K562 (cell line): ENCODE results near the gene CREB3L2. TPM values are rescaled to one million over a fixed set of nuclear protein-coding genes. Genes with fewer than 3 reads are reported as not detected.

Source experiments
- ATF2 ChIP-seq: sonication (generic); formaldehyde crosslinking; IDR thresholded peaks from 2 replicates; pipeline ENCODE4 v1.8.1; 2022; ENCODE audit warnings: missing genetic modification reagents
- CBX1 ChIP-seq: sonication (generic); IDR thresholded peaks from 2 replicates; pipeline ENCODE4 v1.6.1; 2016; ENCODE audit warnings: antibody characterized with exemption, low read depth, mild to moderate bottlenecking
- CSDE1 ChIP-seq, 2 experiments: fragments of 450-650 bp; IDR thresholded peaks; 2 replicates each; pipeline ENCODE4 v1.6.1; 2016; ENCODE audit warnings: mild to moderate bottlenecking in 1 of 2
- ERF ChIP-seq: fragments of 450-650 bp; formaldehyde crosslinking; IDR thresholded peaks from 2 replicates; pipeline ENCODE4 v1.4.0; 2020; ENCODE audit warnings: mild to moderate bottlenecking, mixed read lengths
- HNRNPK ChIP-seq: fragments of 200-400 bp; formaldehyde crosslinking; IDR thresholded peaks from one replicate; pipeline ENCODE4 v1.6.1; 2018; ENCODE audit warnings: mild to moderate bottlenecking, low read depth, low read length; ENCODE audit not compliant: poor library complexity, severe bottlenecking
- KAT7 ChIP-seq: sonication (generic); formaldehyde crosslinking; IDR thresholded peaks from 2 replicates; pipeline ENCODE4 v1.8.0; 2022; ENCODE audit warnings: missing genetic modification reagents, mild to moderate bottlenecking, borderline replicate concordance
- MCM2 ChIP-seq: fragments of 450-650 bp; IDR thresholded peaks from 2 replicates; pipeline ENCODE4 v1.6.1; 2017; ENCODE audit warnings: low read depth, mild to moderate bottlenecking
- MCM5 ChIP-seq: fragments of 450-650 bp; IDR thresholded peaks from 2 replicates; pipeline ENCODE4 v1.6.1; 2016; ENCODE audit warnings: low read depth
- NFRKB ChIP-seq: fragments of 450-650 bp; IDR thresholded peaks from 2 replicates; pipeline ENCODE4 v1.6.1; 2016; ENCODE audit warnings: low read depth
- PHF8 ChIP-seq: fragments of 200-600 bp; sonication (generic); IDR thresholded peaks from 2 replicates; pipeline ENCODE4 v1.6.1; 2012; ENCODE audit warnings: mixed run types, mild to moderate bottlenecking, inconsistent platforms, low read length, moderate library complexity, borderline replicate concordance
- PPARD ChIP-seq: fragments of 250-450 bp; sonication (Bioruptor Pico); IDR thresholded peaks from 2 replicates; pipeline ENCODE4 v1.8.0; 2022; ENCODE audit warnings: inconsistent platforms, mild to moderate bottlenecking, moderate library complexity
- RBM17 ChIP-seq: fragments of 200-400 bp; formaldehyde crosslinking; IDR thresholded peaks from 2 replicates; pipeline ENCODE4 v1.6.1; 2017; ENCODE audit warnings: low read depth, mild to moderate bottlenecking, low read length, borderline replicate concordance
- RBM39 ChIP-seq: fragments of 200-400 bp; formaldehyde crosslinking; optimal IDR thresholded peaks from 2 replicates; pipeline ENCODE3; 2018; ENCODE audit warnings: low read depth, low read length
- SIN3A ChIP-seq, 2 experiments: fragments of 150-350 bp in 1 of 2; IDR thresholded peaks; 2 replicates each; pipeline ENCODE4 v1.6.1; 2011 to 2016; ENCODE audit warnings: borderline replicate concordance in 2 of 2, low read depth in 2 of 2, low read length in 2 of 2, mild to moderate bottlenecking in 2 of 2, moderate library complexity in 2 of 2; ENCODE audit not compliant: control insufficient read depth in 1 of 2
- SIRT6 ChIP-seq: IDR thresholded peaks from one replicate; pipeline ENCODE4 v1.6.1; 2012; ENCODE audit warnings: low read depth, mild to moderate bottlenecking, control low read depth, inconsistent platforms, low read length, moderate library complexity
- SRSF9 ChIP-seq: fragments of 200-400 bp; formaldehyde crosslinking; IDR thresholded peaks from 2 replicates; pipeline ENCODE4 v1.6.1; 2017; ENCODE audit warnings: low read depth, low read length, borderline replicate concordance
- TAL1 ChIP-seq: fragments of 450-650 bp; IDR thresholded peaks from 2 replicates; pipeline ENCODE4 v1.6.1; 2016; ENCODE audit warnings: mild to moderate bottlenecking
- ZBTB33 ChIP-seq: sonication (generic); formaldehyde crosslinking; IDR thresholded peaks from 2 replicates; pipeline ENCODE4 v1.8.1; 2023; ENCODE audit warnings: mild to moderate bottlenecking, missing genetic modification reagents
- ZFX ChIP-seq: sonication (generic); formaldehyde crosslinking; IDR thresholded peaks from 2 replicates; pipeline ENCODE4 v1.8.0; 2022; ENCODE audit warnings: mild to moderate bottlenecking, missing genetic modification reagents, moderate library complexity
- ZKSCAN8 ChIP-seq: fragments of 200-800 bp; sonication (Bioruptor generic); IDR thresholded peaks from 2 replicates; pipeline ENCODE4 v1.6.1; 2016; ENCODE audit warnings: missing genetic modification characterization, missing compliant biosample characterization
- ZNF76 ChIP-seq: fragments of 250-450 bp; sonication (Bioruptor Pico); IDR thresholded peaks from 2 replicates; pipeline ENCODE4 v1.4.0; 2020; ENCODE audit warnings: mild to moderate bottlenecking, moderate library complexity, borderline replicate concordance
- ZNF79 ChIP-seq: fragments of 250-450 bp; sonication (Bioruptor Pico); IDR thresholded peaks from 2 replicates; pipeline ENCODE4 v1.4.0; 2020; ENCODE audit warnings: low read depth, mild to moderate bottlenecking, moderate library complexity
- polyA plus RNA-seq, 8 experiments: library from polyadenylated mRNA; depleted of rRNA in 4 of 8; stranded (reverse) in 5 of 8; unstranded in 3 of 8; fragments of >200 nt; fragmentation: Nextera tagmentation in 2 of 8; fragmentation: Illumina TruSeq in 1 of 8; extraction: Ambion mirVana in 2 of 8; extraction: Trizol in 1 of 8; gene quantifications; 2 replicates each; pipeline versions ENCODE4 v1.2.1 to v1.2.3, GENCODE V29; 2011 to 2014; ENCODE audit warnings: inconsistent platforms in 1 of 8, missing spikeins in 1 of 8
- total RNA-seq, 7 experiments: library from RNA; depleted of rRNA in 6 of 7; stranded (reverse); fragments of >200 nt in 6 of 7; fragmentation: Illumina TruSeq in 2 of 7; extraction: Trizol in 2 of 7; gene quantifications; 2 replicates each; pipeline versions ENCODE4 v1.2.1 to v1.2.3, GENCODE V29; 2011 to 2021; ENCODE audit warnings: low replicate concordance in 1 of 7
- TF ChIP-seq, protein P1 (sequence below), 2 experiments: fragments of 200-800 bp in 1 of 2; sonication (Bioruptor generic) in 1 of 2; sonication (generic) in 1 of 2; formaldehyde crosslinking in 1 of 2; IDR thresholded peaks in 1 of 2; conservative IDR thresholded peaks in 1 of 2; 2 replicates each; pipeline versions ENCODE4 v1.5.0 to v1.6.1; 2016 to 2020; ENCODE audit warnings: missing compliant biosample characterization in 1 of 2, missing genetic modification characterization in 1 of 2, missing genetic modification reagents in 1 of 2

Gene CREB3L2
- total and polyA plus RNA-seq, 9 of the 15 experiments (the other 6 are each of a cell fraction or from before 2014, with no cell fraction given) = 7.1 to 45.6 (median 15.8) TPM

- no peak for TF ChIP-seq ZBTB33 (CRISPR knock-in tag)
- no peak for TF ChIP-seq TAL1
- no peak for TF ChIP-seq SIN3A (IDR thresholded peaks at IDR 0.05; ENCODE audit: borderline replicate concordance in 2 of 2, control insufficient read depth in 1 of 2, low read depth in 2 of 2, low read length in 2 of 2)
- peak; percentile 19; the same call in 1 of the 2 replicates for TF ChIP-seq PHF8
- no peak for TF ChIP-seq CSDE1 (IDR thresholded peaks at IDR 0.05)
- 0 out of 2 replicates have a peak, but pooled peaks have one; percentile 6 for TF ChIP-seq ZNF79 (CRISPR knock-in tag)
- TF ChIP-seq NFRKB = no peak
- TF ChIP-seq MCM2 = no peak
- no peak for TF ChIP-seq PPARD (CRISPR knock-in tag)
- no peak for TF ChIP-seq CBX1
- no peak for TF ChIP-seq MCM5
- 0 out of 2 replicates have a peak, but pooled peaks have one; percentile 52 for TF ChIP-seq ERF (CRISPR knock-in tag)
- no peak; the same call in none of the 2 replicates for TF ChIP-seq ZFX (CRISPR knock-in tag)
- no peak for TF ChIP-seq RBM39
- TF ChIP-seq RBM17 = no peak
- TF ChIP-seq SIRT6 = no peak
- TF ChIP-seq HNRNPK = no peak
- no peak for TF ChIP-seq ATF2 (CRISPR knock-in tag)
- no peak for TF ChIP-seq SRSF9
- 0 out of 2 replicates have a peak, but pooled peaks have one; percentile 70 for TF ChIP-seq KAT7 (CRISPR knock-in tag)
- no peak for TF ChIP-seq ZNF76 (CRISPR knock-in tag)
- no peak for TF ChIP-seq ZKSCAN8 (CRISPR knock-in tag)
- TF ChIP-seq, protein P1, sequence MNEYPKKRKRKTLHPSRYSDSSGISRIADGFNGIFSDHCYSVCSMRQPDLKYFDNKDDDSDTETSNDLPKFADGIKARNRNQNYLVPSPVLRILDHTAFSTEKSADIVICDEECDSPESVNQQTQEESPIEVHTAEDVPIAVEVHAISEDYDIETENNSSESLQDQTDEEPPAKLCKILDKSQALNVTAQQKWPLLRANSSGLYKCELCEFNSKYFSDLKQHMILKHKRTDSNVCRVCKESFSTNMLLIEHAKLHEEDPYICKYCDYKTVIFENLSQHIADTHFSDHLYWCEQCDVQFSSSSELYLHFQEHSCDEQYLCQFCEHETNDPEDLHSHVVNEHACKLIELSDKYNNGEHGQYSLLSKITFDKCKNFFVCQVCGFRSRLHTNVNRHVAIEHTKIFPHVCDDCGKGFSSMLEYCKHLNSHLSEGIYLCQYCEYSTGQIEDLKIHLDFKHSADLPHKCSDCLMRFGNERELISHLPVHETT (CRISPR knock-in tag; conservative IDR thresholded peaks at IDR 0.05 in 1 of 2, IDR thresholded peaks at IDR 0.05 in 1 of 2) = no peak
Measured at GRCh38 chr7:138000081-138000701, 1.7 kb downstream of the CREB3L2 start (continued).
